GM18519 (cell line): ENCODE data around the gene SERPINB1.
"Not testable (repeated sequence)": the region's sequence is repeated elsewhere in the genome, so short reads cannot be mapped to it uniquely, and the experiment has no call there.

Source experiments
- ATAC-seq: cut with Tn5 transposase; IDR thresholded peaks from one replicate; pipeline ENCODE4 v1.9.1; 2021; ENCODE audit warnings: mild to moderate bottlenecking, moderate library complexity; ENCODE audit not compliant: unreplicated experiment, low FRiP score

Gene SERPINB1

DNA sequence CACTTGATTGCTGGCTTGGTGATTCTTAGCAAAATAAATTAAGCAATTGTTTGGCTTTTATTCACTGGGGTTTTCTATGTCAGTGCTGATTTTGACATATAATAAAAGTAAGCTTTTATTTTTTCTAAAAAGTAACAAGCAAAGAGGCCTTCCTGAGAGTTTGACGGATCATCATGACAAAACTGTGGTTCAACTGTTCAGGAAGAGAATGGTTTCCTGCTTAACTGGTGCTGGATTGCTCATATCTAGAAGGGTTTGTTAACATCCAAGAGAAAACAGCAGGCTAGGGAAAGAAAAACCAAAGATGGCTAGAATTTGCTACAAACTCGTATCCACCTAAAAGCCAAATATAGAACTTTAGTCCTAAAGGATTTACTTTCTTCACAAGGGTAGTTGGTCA, 21.2 kb downstream of the SERPINB1 start:
- ATAC-seq, result no peak

DNA sequence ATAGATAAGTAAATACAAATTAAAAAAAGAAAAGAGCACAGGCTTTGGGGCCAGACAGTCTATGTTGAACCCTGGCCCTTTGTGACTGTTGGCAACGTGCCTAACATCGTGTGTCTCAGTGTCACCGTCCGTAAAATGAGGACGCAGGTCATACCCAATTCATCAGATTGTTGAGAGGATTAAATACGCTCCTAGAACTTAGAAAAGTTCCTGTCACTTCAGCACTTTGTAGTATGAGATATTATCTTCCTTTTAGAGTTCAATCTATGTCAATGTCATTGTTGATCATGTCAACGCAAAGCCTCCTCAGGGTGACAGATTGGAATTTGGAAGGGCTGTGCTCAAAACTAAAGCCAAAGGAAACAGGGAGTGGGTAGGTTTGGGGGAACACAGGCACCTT, 21.7 kb downstream of the SERPINB1 start:
- ATAC-seq, result no peak

DNA sequence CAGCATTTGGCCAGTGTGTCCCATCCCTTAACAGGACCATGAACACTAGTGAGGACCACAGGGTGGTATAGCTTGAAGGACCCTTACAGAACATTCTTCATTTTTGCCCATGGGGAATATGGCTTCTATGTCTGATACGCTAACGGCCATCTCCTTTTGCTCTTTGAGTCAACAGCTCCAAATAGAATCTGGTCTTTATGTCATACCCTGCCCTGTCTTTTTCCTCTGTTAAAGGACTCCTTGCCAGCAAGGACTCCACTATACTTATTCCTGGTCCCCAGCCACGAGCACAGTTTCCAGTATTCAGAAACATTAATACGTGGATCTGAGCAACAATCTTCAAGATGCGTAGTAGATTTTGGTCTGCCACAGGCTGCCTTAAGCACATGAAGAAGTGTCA, 22.5 kb downstream of the SERPINB1 start:
- ATAC-seq, result no peak

DNA sequence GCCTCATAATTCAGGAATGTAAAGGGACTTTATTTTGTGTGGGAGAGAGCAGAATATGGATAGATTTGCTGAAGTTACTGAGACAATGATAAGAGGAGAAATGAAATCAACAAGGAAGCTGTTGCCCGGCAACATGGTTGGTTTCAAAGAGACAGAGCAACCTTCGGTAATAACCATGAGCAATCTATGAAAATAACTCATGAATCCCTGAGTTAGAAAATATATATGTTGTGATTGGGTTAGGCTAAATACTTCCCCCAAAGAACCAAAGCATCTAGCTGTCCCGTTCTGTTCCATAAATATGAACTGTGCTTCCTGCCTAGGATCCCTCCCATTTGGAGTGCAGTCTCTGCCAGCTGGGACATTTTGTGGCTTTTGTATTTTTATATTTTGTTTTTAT, 23.1 kb downstream of the SERPINB1 start:
- ATAC-seq, result no peak

DNA sequence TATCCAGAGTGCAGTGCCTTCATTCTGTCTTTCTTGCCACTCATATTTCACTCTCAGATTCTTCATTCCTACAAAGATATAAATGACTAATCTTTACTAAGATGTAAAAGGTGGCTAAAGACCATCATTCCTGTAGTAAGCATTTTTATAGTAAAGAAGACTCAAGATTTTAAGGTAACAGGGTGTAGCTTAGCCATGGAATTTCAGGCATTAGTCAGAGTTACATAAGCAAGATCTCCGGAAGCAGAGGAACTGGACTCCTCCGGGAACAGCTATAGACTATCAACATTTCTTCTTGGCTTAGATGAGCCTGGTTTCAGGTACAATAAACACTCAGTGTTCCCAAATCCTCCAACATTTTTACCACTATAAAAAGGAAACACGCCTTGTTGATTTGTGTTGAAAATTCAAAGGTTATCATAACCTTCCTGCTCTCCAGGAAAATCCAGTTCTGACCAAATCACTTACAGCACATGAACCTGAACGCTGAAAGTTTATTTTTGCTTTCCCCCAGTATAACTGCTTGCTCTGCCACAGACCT, 23.7 kb downstream of the SERPINB1 start:
- ATAC-seq, result no peak

DNA sequence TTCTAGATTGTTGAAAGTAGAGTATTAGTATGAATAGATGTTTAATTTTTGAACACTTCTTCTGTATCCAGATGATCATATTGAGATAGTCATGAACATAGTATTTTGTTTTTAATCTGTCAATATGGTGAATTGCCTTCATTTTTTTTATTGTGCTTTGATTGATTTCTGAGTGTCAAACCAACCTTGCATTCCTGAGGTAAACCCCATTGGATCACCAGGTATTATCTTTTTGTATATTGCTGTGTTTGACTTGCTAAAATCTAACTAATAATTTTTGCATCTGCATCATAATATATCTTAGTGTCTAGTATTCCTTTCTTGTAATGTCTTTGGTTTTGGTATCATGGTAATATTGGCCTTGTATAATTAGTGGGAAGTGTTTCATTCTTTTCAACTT, 25.5 kb downstream of the SERPINB1 start:
- ATAC-seq, result no peak

DNA sequence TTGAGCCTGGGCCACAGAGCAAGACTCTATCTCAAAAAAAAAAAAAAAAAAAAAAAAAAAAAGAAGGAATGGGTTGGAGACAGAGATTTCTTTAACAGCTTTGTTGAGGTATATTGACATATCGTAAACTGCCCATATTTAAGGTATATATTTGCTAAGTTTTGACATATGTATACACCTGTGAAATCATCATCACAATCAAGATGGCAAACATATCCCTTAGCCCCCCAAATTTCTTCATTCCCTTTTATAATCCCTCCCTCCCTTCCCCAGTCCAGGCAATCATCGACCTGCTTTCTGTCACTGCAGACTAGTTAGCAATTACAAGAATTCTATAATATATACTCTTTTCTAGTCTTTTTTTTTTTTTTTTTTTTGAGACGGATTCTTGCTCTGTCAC, 29.0 kb downstream of the SERPINB1 start:
- ATAC-seq, result no peak

DNA sequence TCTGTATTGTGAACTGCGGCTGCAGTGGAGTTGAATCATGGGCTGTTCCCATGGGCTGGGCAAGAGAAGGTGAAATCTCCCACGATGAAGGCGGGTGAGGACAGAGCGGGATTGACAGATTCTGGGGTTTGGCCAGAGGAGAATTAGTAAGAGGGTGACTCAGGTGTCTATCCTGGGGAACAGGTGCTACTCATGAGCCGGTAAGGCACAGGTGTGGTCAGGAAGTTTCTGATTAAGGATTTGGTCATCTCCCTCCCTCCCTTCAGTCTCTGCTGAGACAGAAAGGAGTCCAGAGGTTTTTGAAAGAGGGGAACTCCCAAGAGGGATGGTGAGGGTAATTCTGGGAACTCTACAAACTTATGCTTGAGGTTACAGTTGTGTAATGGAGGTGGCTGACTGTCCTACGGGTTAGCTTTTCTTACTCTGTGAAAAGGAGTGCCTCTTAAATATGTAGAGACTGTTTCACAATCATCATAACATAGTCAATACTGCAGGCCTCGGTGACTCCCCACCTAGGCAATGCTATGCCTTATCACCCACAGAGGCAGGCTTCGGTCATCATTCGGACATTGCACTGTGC, 31.5 kb downstream of the SERPINB1 start:
- ATAC-seq, result no peak

DNA sequence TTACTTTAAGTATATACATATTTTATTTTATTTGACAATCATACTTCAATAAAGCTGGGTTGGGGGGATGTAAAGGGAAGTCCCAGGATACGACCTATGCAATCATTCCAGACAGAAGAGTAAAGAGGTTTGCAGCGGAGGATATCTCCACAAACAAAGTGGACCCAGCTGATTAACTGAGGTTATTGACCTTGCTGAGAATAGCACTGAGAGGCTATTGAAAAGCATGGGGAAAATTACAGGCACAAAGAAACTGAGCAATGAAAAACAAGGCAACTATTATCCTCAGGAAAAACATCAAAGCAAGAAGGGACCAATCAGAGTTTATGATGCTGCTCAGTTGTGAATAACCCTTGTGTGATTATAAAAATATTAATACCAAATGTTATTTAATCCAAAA, 32.6 kb downstream of the SERPINB1 start:
- no peak for ATAC-seq

DNA sequence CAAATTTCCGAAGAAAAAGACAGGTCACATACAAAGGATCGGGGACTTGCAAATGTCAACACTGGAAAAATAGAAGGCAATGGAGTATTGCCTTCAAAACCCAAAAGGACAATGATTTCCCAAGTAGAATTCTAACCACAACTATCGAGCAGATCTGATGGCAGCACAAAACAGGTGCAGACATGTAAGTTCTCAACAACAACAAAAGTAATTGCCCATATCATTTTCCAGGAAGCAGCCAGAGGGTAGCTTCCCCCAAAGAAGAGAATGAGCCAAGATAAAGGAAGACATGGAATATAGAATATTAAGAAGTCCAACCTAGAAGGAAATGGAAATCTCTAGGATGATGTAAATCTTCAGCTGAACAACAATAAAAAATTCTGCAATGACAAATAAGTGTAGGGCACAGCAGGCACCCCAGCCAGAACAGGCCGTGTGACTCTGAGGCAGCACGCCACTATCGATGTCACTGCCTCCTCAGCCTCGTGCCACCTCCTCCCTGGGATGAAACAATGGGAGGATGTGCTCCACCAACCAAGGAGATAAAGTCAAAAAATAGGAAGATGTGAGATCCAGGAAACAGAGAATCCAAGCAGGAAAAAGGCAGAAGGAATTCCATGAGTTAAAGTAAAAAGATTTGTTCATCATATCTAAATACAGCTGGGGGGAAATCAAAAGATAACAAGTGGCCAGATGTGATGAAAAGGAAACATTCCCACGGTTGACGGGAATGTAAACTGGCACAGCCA, 34.1 kb downstream of the SERPINB1 start:
- ATAC-seq, result no peak

DNA sequence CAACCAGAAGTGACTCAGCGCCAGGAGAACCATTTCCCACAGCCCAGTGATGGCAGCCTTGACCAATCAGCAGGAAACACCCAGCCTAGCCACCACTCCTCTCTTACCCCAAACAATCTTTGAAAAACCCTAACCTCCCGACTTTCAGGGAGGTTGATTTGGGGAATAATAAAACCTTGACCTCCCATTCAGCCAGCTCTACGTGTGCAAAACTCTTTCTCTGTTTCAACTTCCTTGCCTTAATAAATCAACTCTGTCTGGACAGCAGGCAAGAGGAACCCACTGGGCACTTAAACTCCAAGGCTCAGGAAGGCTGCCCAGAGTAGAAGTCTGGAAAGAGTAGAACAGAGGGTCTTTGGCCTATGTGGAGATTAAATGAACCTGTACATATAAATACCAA, 35.0 kb downstream of the SERPINB1 start:
- ATAC-seq, result no peak

DNA sequence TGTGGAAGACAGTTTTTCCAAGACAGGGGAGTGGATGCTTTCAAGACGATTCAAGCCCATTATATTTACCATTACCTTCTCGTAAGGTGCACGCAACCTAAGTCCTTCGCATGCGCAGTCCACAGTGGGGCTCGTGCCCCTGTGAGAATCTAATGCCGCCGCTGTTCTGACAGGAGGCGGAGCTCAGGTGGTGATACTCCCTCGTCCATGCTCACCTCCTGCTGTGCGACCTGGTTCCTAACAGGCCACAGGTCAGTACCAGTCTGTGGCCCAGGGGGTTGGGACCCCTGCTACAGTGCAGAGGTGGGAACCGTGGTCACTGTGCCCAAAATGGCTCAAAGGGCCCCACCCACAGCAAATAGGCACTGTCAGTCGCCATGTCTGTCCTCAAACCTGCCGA, 36.6 kb downstream of the SERPINB1 start:
- ATAC-seq, result no peak

DNA sequence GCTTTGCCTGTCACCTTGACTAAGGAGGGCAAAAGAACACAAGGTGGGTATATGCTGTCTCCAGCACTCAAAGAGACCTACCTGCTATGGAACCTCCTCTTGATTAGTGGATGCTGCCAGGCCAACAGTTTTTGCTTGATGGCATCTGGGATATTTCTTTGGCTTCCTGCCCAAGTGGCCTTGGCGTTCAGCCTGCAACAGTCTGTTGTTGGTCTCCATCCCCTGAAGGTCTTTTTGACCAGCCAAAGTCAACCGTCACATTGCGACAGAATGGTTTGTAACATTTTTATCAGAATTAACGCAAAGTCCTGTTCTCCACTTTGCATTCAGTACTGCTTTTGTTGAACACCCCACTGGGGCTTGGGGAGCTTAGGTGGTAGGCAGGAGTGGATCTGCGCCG, 37.1 kb downstream of the SERPINB1 start:
- no peak for ATAC-seq

DNA sequence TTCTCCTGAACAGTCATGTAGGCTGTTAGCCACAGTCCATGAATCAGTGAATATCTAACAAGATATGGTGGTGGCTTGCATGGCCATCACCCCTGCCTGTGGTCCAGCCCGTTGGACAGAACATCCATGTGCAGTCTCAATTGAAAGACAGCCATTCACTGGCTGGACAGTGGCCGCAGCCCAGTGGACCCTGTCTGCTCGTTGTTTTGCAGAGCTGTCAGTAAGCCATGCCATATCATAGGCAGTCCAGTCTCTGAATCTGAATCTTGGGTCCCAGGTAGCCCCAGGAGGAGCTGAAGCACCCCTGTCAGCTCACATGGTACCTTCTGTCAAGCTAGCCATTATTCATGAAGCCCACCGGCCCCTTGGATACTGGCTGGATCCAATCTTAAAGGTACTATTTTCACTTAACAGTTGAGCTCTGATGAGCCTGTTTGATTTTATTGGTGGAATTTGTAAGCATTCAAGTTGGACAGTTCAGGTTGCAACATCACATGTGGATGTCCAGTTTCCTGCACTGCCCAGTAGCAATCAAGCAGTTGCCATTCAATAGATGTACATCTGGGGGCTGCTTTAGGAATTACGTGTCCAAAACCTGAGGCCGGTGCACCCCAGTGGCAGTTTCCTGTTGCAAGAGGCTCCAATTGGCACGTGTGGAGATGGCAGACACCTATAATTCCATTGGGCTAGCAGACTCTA, 37.8 kb downstream of the SERPINB1 start:
- ATAC-seq, result no peak

DNA sequence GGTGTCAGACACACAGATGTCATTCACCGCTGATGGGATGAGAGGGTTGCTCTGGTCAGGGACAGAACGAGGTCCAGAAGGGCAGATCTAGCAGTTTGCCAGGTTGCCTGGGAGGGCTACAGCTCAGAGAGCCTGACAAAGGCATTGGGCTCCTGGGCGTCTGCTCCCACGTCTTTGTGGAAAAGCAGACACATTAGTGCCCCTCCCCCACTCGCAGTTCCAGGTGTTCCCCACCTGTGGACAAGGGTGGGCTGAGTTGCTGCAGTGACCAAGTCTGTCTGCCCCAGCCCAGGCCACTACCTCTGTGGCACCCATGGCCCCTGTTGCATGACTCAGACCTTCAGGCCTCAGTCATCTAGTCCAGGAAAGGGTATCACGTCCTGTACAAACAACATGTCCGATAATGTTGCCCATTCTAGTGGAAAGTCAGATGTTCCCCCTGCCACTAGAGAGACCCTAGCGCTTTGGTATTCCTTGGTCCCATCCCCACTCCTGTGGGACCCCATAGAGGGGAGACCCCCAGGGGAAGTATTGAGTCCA, 39.1 kb downstream of the SERPINB1 start:
- ATAC-seq, result no peak

DNA sequence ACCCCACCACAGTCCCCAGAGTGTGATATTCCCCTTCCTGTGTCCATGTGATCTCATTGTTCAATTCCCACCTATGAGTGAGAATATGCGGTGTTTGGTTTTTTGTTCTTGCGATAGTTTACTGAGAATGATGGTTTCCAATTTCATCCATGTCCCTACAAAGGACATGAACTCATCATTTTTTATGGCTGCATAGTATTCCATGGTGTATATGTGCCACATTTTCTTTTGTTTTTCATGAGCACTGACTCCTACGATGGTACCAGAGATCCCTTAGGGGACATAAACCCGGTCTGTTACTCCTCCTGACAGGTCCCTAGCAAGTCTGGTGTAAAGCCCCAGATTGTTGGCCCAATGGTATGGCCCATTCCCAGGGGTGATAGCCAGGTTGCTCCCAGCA, 40.0 kb downstream of the SERPINB1 start:
- not testable (repeated sequence) for ATAC-seq

DNA sequence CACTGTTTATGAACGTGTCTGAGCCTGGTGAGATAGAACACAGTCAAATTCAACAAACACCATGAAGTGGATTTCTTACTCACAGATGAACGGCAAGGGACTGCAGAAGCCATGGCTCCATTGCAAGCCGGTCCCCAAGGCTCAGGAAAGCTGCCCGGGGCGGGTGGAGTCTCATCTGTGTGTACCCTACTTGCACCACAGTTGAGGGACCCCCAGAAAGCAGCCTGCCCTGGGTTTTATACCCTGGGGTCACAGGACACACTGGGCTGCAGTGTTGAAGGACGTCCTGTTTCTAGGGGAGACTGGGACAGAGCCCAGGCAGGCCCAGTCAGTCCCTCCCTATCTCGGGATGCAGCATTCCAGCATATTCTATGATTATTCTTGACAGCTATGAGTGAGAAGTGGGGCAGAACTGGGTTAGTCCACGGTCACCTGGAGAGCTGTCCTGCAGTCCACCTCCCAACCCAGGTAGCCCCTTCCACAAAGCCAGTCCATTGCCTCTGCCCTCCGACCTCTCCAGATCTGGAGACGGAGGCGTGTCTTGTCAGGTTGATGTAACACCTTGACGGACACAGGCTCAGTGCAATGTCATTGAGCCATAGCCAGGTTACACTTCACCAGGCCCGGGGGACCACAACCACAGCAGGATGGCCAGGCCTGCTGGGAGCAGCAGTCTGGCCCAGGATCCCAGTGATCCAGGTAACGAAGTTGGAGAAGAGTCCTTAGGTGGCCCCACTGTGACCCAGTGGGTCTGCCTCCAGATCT, 40.9 kb downstream of the SERPINB1 start:
- no peak for ATAC-seq

DNA sequence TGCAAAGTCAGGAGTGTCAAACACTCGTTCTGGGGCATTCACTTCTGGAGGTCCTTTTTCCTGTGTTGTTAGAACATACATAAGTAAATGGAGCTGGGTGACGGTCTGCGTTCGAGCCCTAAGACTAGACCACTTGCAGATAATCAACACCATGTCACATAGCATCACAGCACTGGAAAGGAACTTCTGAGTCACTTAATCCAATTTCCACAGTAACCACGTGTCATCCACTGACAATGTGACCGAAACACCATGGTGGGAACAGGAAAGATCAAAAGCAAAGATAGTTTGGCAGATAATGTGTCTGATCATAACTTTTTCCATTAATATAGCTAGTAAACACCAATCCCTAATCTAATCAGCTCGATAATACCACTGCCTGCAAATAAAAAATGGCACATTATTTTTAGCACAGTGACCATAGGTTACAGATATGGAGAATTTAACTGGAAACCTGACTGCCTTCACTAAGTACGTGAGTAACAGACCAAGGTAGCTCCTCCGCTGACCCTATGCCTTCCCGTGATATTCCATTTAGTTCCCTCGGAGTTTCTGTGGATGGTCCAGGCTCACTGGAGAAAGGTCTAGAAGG, 41.6 kb downstream of the SERPINB1 start:
- no peak for ATAC-seq

DNA sequence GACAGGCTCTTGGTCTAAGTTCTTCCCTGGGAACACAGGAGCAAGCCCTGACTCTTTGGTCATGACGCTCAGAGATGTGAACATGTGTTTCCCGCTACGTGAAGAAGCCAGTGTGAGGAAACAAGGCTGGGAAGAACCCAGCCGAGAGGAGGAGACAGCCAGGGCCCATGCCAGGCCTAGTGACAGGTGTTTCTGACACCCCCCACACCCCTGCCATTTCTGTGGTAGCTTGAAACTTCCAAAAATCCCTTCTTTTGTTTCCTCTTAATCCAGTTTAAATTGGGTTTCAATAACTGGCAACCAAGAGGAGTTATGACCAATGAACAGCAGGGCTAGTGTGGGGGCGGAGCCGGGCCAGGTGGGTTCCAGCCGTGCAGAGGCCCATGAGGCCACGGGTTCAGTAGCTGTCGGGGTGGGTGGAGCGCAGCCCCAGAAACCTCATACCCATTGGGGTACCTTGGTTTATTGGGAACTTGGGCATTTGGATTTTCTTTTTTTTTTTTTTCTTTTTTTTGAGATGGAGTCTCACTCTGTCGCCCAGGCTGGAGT, 43.0 kb downstream of the SERPINB1 start:
- ATAC-seq, result no peak

DNA sequence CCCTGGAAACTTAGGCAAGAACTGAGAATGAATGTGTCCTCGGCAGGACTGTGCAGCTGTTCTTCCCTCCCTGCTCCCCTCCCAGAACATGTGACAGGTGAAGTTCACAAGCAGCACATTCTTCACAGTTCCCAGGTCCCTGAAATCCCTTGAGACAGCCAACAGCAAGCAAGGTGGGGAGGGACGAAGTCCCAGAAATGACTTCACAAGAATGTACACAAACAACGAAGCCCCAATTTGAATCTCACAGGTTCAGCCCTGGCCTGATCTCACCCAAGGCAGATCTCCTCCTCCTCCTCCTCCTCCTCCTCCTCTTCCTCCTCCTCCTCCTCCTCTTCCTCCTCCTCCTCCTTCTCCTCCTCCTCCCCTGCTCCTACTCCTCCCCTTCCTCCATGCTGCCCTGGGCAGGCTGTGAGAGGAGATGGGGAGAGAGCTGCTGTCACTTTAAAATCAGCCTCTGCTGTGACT, 44.1 kb downstream of the SERPINB1 start:
- no peak for ATAC-seq
